GM19099 (cell line): ENCODE results near the gene MPDZ.

Experiments used
- POLR2A ChIP-seq: IDR thresholded peaks from 3 replicates; pipeline ENCODE4 v1.6.1; 2011; ENCODE audit warnings: low read depth; ENCODE audit not compliant: insufficient read length; ENCODE audit errors: extremely low read depth

The MPDZ gene

GRCh38 chr9:13221741-13222140 lies 57.8 kb downstream of the MPDZ start:
- no peak for TF ChIP-seq POLR2A

GRCh38 chr9:13220837-13221236 lies 58.7 kb downstream of the MPDZ start:
- no peak for TF ChIP-seq POLR2A

- TF ChIP-seq POLR2A: no peak
Measured at GRCh38 chr9:13215791-13216554, 63.5 kb downstream of the MPDZ start.

- TF ChIP-seq POLR2A: no peak
Measured at GRCh38 chr9:13213998-13214397, 65.5 kb downstream of the MPDZ start.

GRCh38 chr9:13213337-13213736 lies 66.2 kb downstream of the MPDZ start:
- TF ChIP-seq POLR2A: no peak

- TF ChIP-seq POLR2A: no peak
Measured at GRCh38 chr9:13210306-13210705, 69.2 kb downstream of the MPDZ start.

- TF ChIP-seq POLR2A: no peak
Measured at GRCh38 chr9:13209498-13209897, 70.0 kb downstream of the MPDZ start.

- TF ChIP-seq POLR2A: no peak
Measured at GRCh38 chr9:13205824-13206223, 73.7 kb downstream of the MPDZ start.

- no peak for TF ChIP-seq POLR2A
Measured at GRCh38 chr9:13190040-13190439, 89.5 kb downstream of the MPDZ start.

GRCh38 chr9:13189362-13189761 lies 90.1 kb downstream of the MPDZ start:
- no peak for TF ChIP-seq POLR2A

- TF ChIP-seq POLR2A: no peak
Measured at GRCh38 chr9:13186774-13187173, 92.7 kb downstream of the MPDZ start.

- no peak for TF ChIP-seq POLR2A
Measured at GRCh38 chr9:13186091-13186490, 93.4 kb downstream of the MPDZ start.

- TF ChIP-seq POLR2A: no peak
Measured at GRCh38 chr9:13181652-13182051, 97.8 kb downstream of the MPDZ start.

- TF ChIP-seq POLR2A: no peak
Measured at GRCh38 chr9:13179257-13179656, 100.2 kb downstream of the MPDZ start.

GRCh38 chr9:13175732-13176131 lies 103.8 kb downstream of the MPDZ start:
- no peak for TF ChIP-seq POLR2A

GRCh38 chr9:13174906-13175639 lies 104.4 kb downstream of the MPDZ start:
- TF ChIP-seq POLR2A: no peak
